H1 (cell line): ENCODE measurements around the gene KCNB1. TPM values are rescaled to one million over a fixed set of nuclear protein-coding genes. Genes with fewer than 3 reads are reported as not detected.

Experiments used
- CTCF ChIA-PET: fragments of 300-600 bp; sonication (Branson Sonifier 250); formaldehyde crosslinking; loops from one replicate; lab custom pipeline; 2021; ENCODE audit not compliant: partially characterized antibody; lab: Charles Lee
- POLR2A ChIA-PET: fragments of 300-600 bp; sonication (Branson Sonifier 250); formaldehyde crosslinking; loops from one replicate; lab custom pipeline; 2021; ENCODE audit warnings: inconsistent platforms; ENCODE audit not compliant: partially characterized antibody; lab: Charles Lee
- DNase-seq, 2 experiments: peaks; one replicate each; pipeline versions ENCODE4 v3.0.0 to v3.0.0-alpha.2; 2010 to 2022; ENCODE audit warnings: low spot score in 2 of 2, low read depth in 1 of 2, mixed read lengths in 1 of 2
- FAIRE-seq: peaks from 2 replicates; lab custom pipeline; 2011; peaks lifted over from hg19 to GRCh38; lab: Jason Lieb, UNC
- H2AFZ ChIP-seq: 2 replicates; pipeline ENCODE4 v1.8.1; 2012; ENCODE audit warnings: low read length, inconsistent platforms
- H2AK5ac ChIP-seq: 2 replicates; pipeline ENCODE4 v1.6.1; 2013; ENCODE audit warnings: low read depth, low read length
- H2BK120ac ChIP-seq: replicated peaks from 2 replicates; pipeline ENCODE3; 2013; ENCODE audit warnings: low read depth, low read length, inconsistent platforms
- H2BK12ac ChIP-seq: 2 replicates; pipeline ENCODE4 v1.6.1; 2013; ENCODE audit warnings: low read depth, low read length
- H2BK15ac ChIP-seq: 2 replicates; pipeline ENCODE4 v1.6.1; 2013; ENCODE audit warnings: low read length
- H2BK20ac ChIP-seq: 2 replicates; pipeline ENCODE4 v1.6.1; 2013; ENCODE audit warnings: low read length
- H2BK5ac ChIP-seq: 2 replicates; pipeline ENCODE4 v1.6.1; 2013; ENCODE audit warnings: low read depth, low read length
- H3K14ac ChIP-seq: 2 replicates; pipeline ENCODE4 v1.6.1; 2013; ENCODE audit warnings: inconsistent platforms; ENCODE audit not compliant: insufficient read length
- H3K18ac ChIP-seq: 2 replicates; pipeline ENCODE4 v1.6.1; 2013; ENCODE audit warnings: low read length; ENCODE audit errors: extremely low read depth
- H3K23ac ChIP-seq: 2 replicates; pipeline ENCODE4 v1.6.1; 2013; ENCODE audit warnings: inconsistent platforms; ENCODE audit not compliant: insufficient read length
- H3K23me2 ChIP-seq: 2 replicates; pipeline ENCODE4 v1.6.1; 2013; ENCODE audit warnings: low read depth, low read length
- H3K27ac ChIP-seq: 2 replicates; pipeline ENCODE4 v1.6.1; 2011; ENCODE audit warnings: low read depth, low read length, inconsistent platforms
- H3K27me3 ChIP-seq, 4 experiments: replicated peaks in 1 of 4; 1 replicate in 1 of 4; 2 replicates in 3 of 4; pipeline versions ENCODE4 v1.6.1 to v1.8.1; 2011 to 2013; ENCODE audit warnings: low read length in 3 of 4, mild to moderate bottlenecking in 3 of 4, inconsistent platforms in 2 of 4, mixed read lengths in 2 of 4, moderate library complexity in 1 of 4; ENCODE audit not compliant: control insufficient read depth in 3 of 4, insufficient read depth in 3 of 4; ENCODE audit errors: extremely low read depth in 1 of 4
- H3K36me3 ChIP-seq, 4 experiments: 2 replicates each; pipeline versions ENCODE4 v1.6.1 to v1.8.1; 2011 to 2013; ENCODE audit warnings: mild to moderate bottlenecking in 4 of 4, low read length in 3 of 4, moderate library complexity in 2 of 4, control low read depth in 1 of 4, inconsistent platforms in 1 of 4; ENCODE audit not compliant: insufficient read depth in 4 of 4, control insufficient read depth in 2 of 4
- H3K4ac ChIP-seq: replicated peaks from 2 replicates; pipeline ENCODE3; 2013; ENCODE audit warnings: low read length, low read depth, mixed read lengths, inconsistent platforms; ENCODE audit not compliant: insufficient read length
- H3K4me1 ChIP-seq, 4 experiments: replicated peaks in 1 of 4; 1 replicate in 1 of 4; 2 replicates in 3 of 4; pipeline versions ENCODE4 v1.6.1 to v1.8.1; 2011 to 2013; ENCODE audit warnings: low read length in 3 of 4, inconsistent platforms in 2 of 4, mixed read lengths in 1 of 4; ENCODE audit not compliant: insufficient read depth in 4 of 4, control insufficient read depth in 3 of 4
- H3K4me2 ChIP-seq, 2 experiments: 2 replicates each; pipeline versions ENCODE4 v1.6.1 to v1.8.1; 2011 to 2013; ENCODE audit warnings: low read depth in 2 of 2, low read length in 2 of 2, control low read depth in 1 of 2, inconsistent platforms in 1 of 2, mild to moderate bottlenecking in 1 of 2; ENCODE audit not compliant: insufficient read depth in 1 of 2
- H3K4me3 ChIP-seq, 4 experiments: fragments of 200-600, 300-600 bp in 1 of 4; sonication (generic), shearing (Covaris generic), sonication (Bioruptor Twin) in 1 of 4; 2 replicates each; pipeline versions ENCODE4 v1.5.1 to v1.8.1; 2011 to 2016; ENCODE audit warnings: low read length in 4 of 4, low read depth in 3 of 4, control low read depth in 2 of 4, inconsistent platforms in 2 of 4, mild to moderate bottlenecking in 2 of 4, mixed read lengths in 1 of 4, moderate library complexity in 1 of 4; ENCODE audit not compliant: insufficient read depth in 2 of 4; ENCODE audit errors: extremely low read depth in 1 of 4
- H3K56ac ChIP-seq: replicated peaks from 2 replicates; pipeline ENCODE3; 2013; ENCODE audit warnings: low read depth, mild to moderate bottlenecking, mixed read lengths, low read length, inconsistent platforms; ENCODE audit not compliant: insufficient read length
- H3K79me1 ChIP-seq: 2 replicates; pipeline ENCODE4 v1.6.1; 2013; ENCODE audit warnings: low read depth, low read length, control low read depth
- H3K79me2 ChIP-seq, 2 experiments: 2 replicates each; pipeline versions ENCODE4 v1.6.1 to v1.8.1; 2012 to 2013; ENCODE audit warnings: low read length in 2 of 2, mild to moderate bottlenecking in 2 of 2, inconsistent platforms in 1 of 2; ENCODE audit not compliant: insufficient read depth in 2 of 2, control insufficient read depth in 1 of 2
- H3K9ac ChIP-seq, 4 experiments: replicated peaks in 1 of 4; 1 replicate in 1 of 4; 2 replicates in 3 of 4; pipeline versions ENCODE4 v1.6.1 to v1.8.1; 2011 to 2013; ENCODE audit warnings: low read depth in 3 of 4, low read length in 3 of 4, control low read depth in 2 of 4, mild to moderate bottlenecking in 2 of 4, moderate library complexity in 2 of 4, inconsistent platforms in 1 of 4; ENCODE audit errors: extremely low read depth in 1 of 4
- H3K9me3 ChIP-seq, 2 experiments: 2 replicates each; pipeline versions ENCODE4 v1.6.1 to v1.8.1; 2012 to 2013; ENCODE audit warnings: mild to moderate bottlenecking in 2 of 2, moderate library complexity in 2 of 2, control low read depth in 1 of 2, inconsistent platforms in 1 of 2, low read depth in 1 of 2, low read length in 1 of 2, mixed read lengths in 1 of 2; ENCODE audit not compliant: insufficient read depth in 2 of 2
- H4K20me1 ChIP-seq, 2 experiments: replicated peaks in 1 of 2; 2 replicates each; pipeline versions ENCODE3 to v1.8.1; 2011 to 2013; ENCODE audit warnings: inconsistent platforms in 2 of 2, low read length in 2 of 2, mild to moderate bottlenecking in 1 of 2; ENCODE audit not compliant: insufficient read depth in 2 of 2, control insufficient read depth in 1 of 2
- H4K5ac ChIP-seq: 2 replicates; pipeline ENCODE4 v1.6.1; 2013; ENCODE audit warnings: low read length, low read depth, mixed read lengths, inconsistent platforms; ENCODE audit not compliant: insufficient read length
- H4K8ac ChIP-seq: 2 replicates; pipeline ENCODE4 v1.8.0; 2013; ENCODE audit warnings: mild to moderate bottlenecking, moderate library complexity, low read length, inconsistent platforms; ENCODE audit not compliant: insufficient read depth; ENCODE audit errors: extremely low read depth
- H4K91ac ChIP-seq: replicated peaks from 2 replicates; pipeline ENCODE3; 2013; ENCODE audit warnings: low read length, mixed read lengths, inconsistent platforms; ENCODE audit not compliant: insufficient read length
- EP300 ChIP-seq, 2 experiments: IDR thresholded peaks; 1 replicate in 1 of 2; 2 replicates in 1 of 2; pipeline ENCODE4 v1.6.1; 2011 to 2012; ENCODE audit warnings: low read depth in 2 of 2, low read length in 2 of 2, mild to moderate bottlenecking in 2 of 2, borderline replicate concordance in 1 of 2, inconsistent platforms in 1 of 2, moderate library complexity in 1 of 2
- MAX ChIP-seq: IDR thresholded peaks from 2 replicates; pipeline ENCODE4 v1.6.1; 2012; ENCODE audit warnings: inconsistent platforms
- PHF8 ChIP-seq: fragments of 200-600 bp; sonication (generic); conservative IDR thresholded peaks from 2 replicates; pipeline ENCODE4 v1.7.1; 2012; ENCODE audit warnings: low read depth, mild to moderate bottlenecking, inconsistent platforms, low read length, moderate library complexity
- SIRT6 ChIP-seq: IDR thresholded peaks from one replicate; pipeline ENCODE4 v1.7.1; 2012; ENCODE audit warnings: low read length, inconsistent platforms
- SIX5 ChIP-seq: IDR thresholded peaks from 2 replicates; pipeline ENCODE4 v1.6.1; 2011; ENCODE audit warnings: mild to moderate bottlenecking, low read depth, low read length
- TAF1 ChIP-seq: IDR thresholded peaks from 2 replicates; pipeline ENCODE4 v1.6.1; 2011; ENCODE audit warnings: mild to moderate bottlenecking, low read depth, low read length
- TAF7 ChIP-seq: optimal IDR thresholded peaks from 2 replicates; pipeline ENCODE3; 2011; ENCODE audit warnings: low read depth, mild to moderate bottlenecking, inconsistent platforms, low read length, moderate library complexity, borderline replicate concordance
- TCF12 ChIP-seq: IDR thresholded peaks from 2 replicates; pipeline ENCODE4 v1.6.1; 2011; ENCODE audit warnings: low read depth, mild to moderate bottlenecking, low read length
- WGBS, 2 experiments: shearing (Covaris generic) in 1 of 2; methylation state at CpG; one replicate each; pipeline versions ENCODE4 v1.1.6 to v1.1.7; 2013 to 2015; ENCODE audit warnings: low lambda C conversion rate in 2 of 2, mixed read lengths in 2 of 2, inconsistent platforms in 1 of 2, low coverage in 1 of 2, missing lambda C conversion rate in 1 of 2; ENCODE audit not compliant: insufficient replicate concordance in 2 of 2, insufficient coverage in 1 of 2, insufficient read length in 1 of 2; ENCODE audit errors: extremely low coverage in 1 of 2, missing lambda C conversion rate in 1 of 2; 5-methylcytosine and 5-hydroxymethylcytosine counted together
- polyA plus RNA-seq, 7 experiments: library from polyadenylated mRNA; depleted of rRNA in 3 of 7; stranded (reverse) in 5 of 7; unstranded in 2 of 7; fragments of >200 nt in 5 of 7; fragments of 200-250 nt in 2 of 7; gene quantifications; 1 replicate in 5 of 7; 2 replicates in 1 of 7; 4 replicates in 1 of 7; pipeline versions ENCODE4 v1.2.1 to v1.2.3, GENCODE V29; 2011 to 2013; ENCODE audit warnings: missing spikeins in 2 of 7, mixed read lengths in 2 of 7
- total RNA-seq: library from RNA; stranded (reverse); fragmentation: NEBNext Ultra II Directional; extraction: Animal tissue kit (Norgen Biotek cat#: 25700); gene quantifications from 2 replicates; pipeline ENCODE4 v1.2.1, GENCODE V29; 2021

The KCNB1 gene
- total and polyA plus RNA-seq, 2 of the 8 experiments (the other 6 are each of a cell fraction or from before 2014, with no cell fraction given), result 0.58 to 0.67 TPM

GRCh38 chr20:49386848-49387580 is 95.5 kb downstream of the KCNB1 start:
- H3K4me1 ChIP-seq, result no peaks in the 10 kb centered on the region
- no peaks in the 10 kb centered on the region; a peak in 1 of 7 replicates for H3K27me3 ChIP-seq
- H3K23me2 ChIP-seq, result no peaks in the 10 kb centered on the region
- CTCF ChIA-PET, result interaction anchor here (0.7 to 7.9 kb wide), 6 partner anchors 28 to 1969 kb away, joined by 3 to 70 read pairs (median 20); partner anchors contain the start of gene KCNB1
- H2AK5ac ChIP-seq, result no peak overlapping the region
- H2BK15ac ChIP-seq, result 0 out of 2 replicates have a peak overlapping the region, but pooled peaks have one; percentile 18
- no peak overlapping the region; a peak in 1 of 7 replicates for H3K9ac ChIP-seq
- 84% methylated on average over 6 of the region's 6 CpGs; no CpG with 5 or more reads in 1 of the 2 experiments for WGBS, 2 experiments
- H3K36me3 ChIP-seq, result no peaks in the 10 kb centered on the region
- no peak overlapping the region for H4K91ac ChIP-seq
- H4K20me1 ChIP-seq, result no peaks in the 10 kb centered on the region
- no peaks in the 10 kb centered on the region for H3K79me2 ChIP-seq
- H3K23ac ChIP-seq, result no peak overlapping the region
- H3K79me1 ChIP-seq, result no peaks in the 10 kb centered on the region
- H2AFZ ChIP-seq, result no peak overlapping the region
- H3K14ac ChIP-seq, result no peak overlapping the region
- H3K4me2 ChIP-seq, result no peak overlapping the region
- FAIRE-seq (no peak), DNase-seq (no peak)
- no peaks in the 10 kb centered on the region for H3K9me3 ChIP-seq
- no peak overlapping the region for H4K5ac ChIP-seq
- no peak overlapping the region for H4K8ac ChIP-seq
- H3K4ac ChIP-seq, result no peak overlapping the region
- no peak overlapping the region for H2BK20ac ChIP-seq
- no peak overlapping the region for H2BK5ac ChIP-seq
- no peak overlapping the region for H2BK120ac ChIP-seq
- H3K18ac ChIP-seq, result no peak overlapping the region
- H3K27ac ChIP-seq, result no peak overlapping the region
- H2BK12ac ChIP-seq, result no peak overlapping the region
- H3K4me3 ChIP-seq, result no peak overlapping the region
- no peak overlapping the region for H3K56ac ChIP-seq
- POLR2A ChIA-PET, result no interaction called here
- TF ChIP-seq TAF7 (no peak), EP300 (IDR thresholded peaks at IDR 0.05; ENCODE audit: borderline replicate concordance in 1 of 2, low read depth in 2 of 2, low read length in 2 of 2) (no peak), PHF8 (no peak), SIX5 (no peak), MAX (no peak), TAF1 (no peak), SIRT6 (no peak), TCF12 (no peak)
